ENCODE measurements around the gene CNN3.
A peak's percentile ranks its signal among the peaks of the same experiment; 100 is the strongest.

The CNN3 gene

DNA sequence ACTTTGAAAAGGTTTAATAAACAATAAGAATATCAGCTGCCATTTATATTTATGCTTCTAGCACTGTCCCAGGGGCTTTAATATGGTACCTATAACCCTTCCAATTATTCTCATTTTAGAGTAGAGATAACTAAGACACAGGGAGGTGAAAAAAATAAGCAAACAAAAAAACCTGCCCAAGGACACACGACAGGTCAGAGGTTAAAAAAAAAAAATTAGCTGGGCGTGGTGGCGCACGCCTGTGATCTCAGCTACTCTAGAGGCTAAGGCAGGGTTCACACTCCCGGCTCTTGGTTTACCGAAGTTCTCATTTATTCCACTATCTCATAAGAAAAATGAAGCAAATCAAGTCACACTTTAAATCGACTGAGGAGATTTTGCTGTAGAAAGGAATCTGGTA lies 34.7 kb upstream of the CNN3 start (continued):
- TF ChIP-seq, protein P1, sequence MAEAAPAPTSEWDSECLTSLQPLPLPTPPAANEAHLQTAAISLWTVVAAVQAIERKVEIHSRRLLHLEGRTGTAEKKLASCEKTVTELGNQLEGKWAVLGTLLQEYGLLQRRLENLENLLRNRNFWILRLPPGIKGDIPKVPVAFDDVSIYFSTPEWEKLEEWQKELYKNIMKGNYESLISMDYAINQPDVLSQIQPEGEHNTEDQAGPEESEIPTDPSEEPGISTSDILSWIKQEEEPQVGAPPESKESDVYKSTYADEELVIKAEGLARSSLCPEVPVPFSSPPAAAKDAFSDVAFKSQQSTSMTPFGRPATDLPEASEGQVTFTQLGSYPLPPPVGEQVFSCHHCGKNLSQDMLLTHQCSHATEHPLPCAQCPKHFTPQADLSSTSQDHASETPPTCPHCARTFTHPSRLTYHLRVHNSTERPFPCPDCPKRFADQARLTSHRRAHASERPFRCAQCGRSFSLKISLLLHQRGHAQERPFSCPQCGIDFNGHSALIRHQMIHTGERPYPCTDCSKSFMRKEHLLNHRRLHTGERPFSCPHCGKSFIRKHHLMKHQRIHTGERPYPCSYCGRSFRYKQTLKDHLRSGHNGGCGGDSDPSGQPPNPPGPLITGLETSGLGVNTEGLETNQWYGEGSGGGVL (tag by site-specific recombination; IDR thresholded peaks at IDR 0.05), result no peak
- no peak for TF ChIP-seq ZNF324 (tag by site-specific recombination; IDR thresholded peaks at IDR 0.05)
- TF ChIP-seq BCL11A (tag by site-specific recombination; IDR thresholded peaks at IDR 0.05; ENCODE audit: low read depth), result no peak
- no peak for TF ChIP-seq ZNF184 (tag by site-specific recombination; IDR thresholded peaks at IDR 0.05)
- TF ChIP-seq SETDB1 (IDR thresholded peaks at IDR 0.05; ENCODE audit: insufficient read length, low read length), result no peak

DNA sequence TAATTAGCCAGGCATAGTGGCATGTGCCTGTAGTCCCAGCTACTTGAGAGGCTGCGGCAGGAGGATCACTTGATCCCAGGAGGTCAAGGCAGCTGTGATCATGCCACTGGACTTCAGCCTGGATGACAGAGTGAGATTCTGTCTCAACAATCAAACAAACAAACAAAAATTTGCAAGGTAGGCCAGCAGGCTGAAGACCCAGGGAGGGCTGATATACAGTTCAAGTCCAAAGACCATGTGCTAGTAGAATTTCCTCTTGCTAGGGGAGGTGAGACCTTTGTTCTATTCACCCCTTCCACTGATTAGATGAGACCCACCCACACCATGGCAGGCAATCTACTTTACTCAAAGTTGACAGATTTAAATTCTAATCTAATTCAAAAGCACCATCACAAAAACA lies 31.2 kb upstream of the CNN3 start:
- H3K36me3 ChIP-seq (ENCODE audit: control insufficient read depth in 2 of 2, insufficient read depth in 1 of 2, low read length in 2 of 2), result no peaks in the 10 kb centered on the region; a peak in 1 of 3 replicates
- TF ChIP-seq ZNF121 (tag by site-specific recombination; IDR thresholded peaks at IDR 0.05) (no peak), ZNF473 (tag by site-specific recombination; IDR thresholded peaks at IDR 0.05) (no peak), ZNF549 (tag by site-specific recombination; IDR thresholded peaks at IDR 0.05) (no peak), ZNF10 (tag by site-specific recombination; IDR thresholded peaks at IDR 0.05) (peak; percentile 96), ZNF555 (tag by site-specific recombination; conservative IDR thresholded peaks at IDR 0.05) (no peak), ZNF37A (tag by site-specific recombination; IDR thresholded peaks at IDR 0.05) (no peak)
- TF ChIP-seq, protein P2, sequence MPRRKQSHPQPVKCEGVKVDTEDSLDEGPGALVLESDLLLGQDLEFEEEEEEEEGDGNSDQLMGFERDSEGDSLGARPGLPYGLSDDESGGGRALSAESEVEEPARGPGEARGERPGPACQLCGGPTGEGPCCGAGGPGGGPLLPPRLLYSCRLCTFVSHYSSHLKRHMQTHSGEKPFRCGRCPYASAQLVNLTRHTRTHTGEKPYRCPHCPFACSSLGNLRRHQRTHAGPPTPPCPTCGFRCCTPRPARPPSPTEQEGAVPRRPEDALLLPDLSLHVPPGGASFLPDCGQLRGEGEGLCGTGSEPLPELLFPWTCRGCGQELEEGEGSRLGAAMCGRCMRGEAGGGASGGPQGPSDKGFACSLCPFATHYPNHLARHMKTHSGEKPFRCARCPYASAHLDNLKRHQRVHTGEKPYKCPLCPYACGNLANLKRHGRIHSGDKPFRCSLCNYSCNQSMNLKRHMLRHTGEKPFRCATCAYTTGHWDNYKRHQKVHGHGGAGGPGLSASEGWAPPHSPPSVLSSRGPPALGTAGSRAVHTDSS (tag by site-specific recombination; IDR thresholded peaks at IDR 0.05), result no peak
- H3K4me1 ChIP-seq (ENCODE audit: control insufficient read depth, insufficient read depth, low read length), result no peaks in the 10 kb centered on the region; the same call in 1 of the 2 replicates
- H3K27ac ChIP-seq (ENCODE audit: extremely low read depth, low read depth, low read length), result no peak overlapping the region
- H3K4me3 ChIP-seq (ENCODE audit: low read depth, low read length), result no peak overlapping the region
- ChIA-PET POLR2A (no interaction called here), CTCF (interaction anchor here (0.6 kb wide), 1 partner anchor 58 kb away, joined by 4 read pairs; no protein-coding TSS in a partner anchor)
- no peaks in the 10 kb centered on the region for H3K9me3 ChIP-seq (ENCODE audit: control insufficient read depth, insufficient read depth, low read depth, low read length)

DNA sequence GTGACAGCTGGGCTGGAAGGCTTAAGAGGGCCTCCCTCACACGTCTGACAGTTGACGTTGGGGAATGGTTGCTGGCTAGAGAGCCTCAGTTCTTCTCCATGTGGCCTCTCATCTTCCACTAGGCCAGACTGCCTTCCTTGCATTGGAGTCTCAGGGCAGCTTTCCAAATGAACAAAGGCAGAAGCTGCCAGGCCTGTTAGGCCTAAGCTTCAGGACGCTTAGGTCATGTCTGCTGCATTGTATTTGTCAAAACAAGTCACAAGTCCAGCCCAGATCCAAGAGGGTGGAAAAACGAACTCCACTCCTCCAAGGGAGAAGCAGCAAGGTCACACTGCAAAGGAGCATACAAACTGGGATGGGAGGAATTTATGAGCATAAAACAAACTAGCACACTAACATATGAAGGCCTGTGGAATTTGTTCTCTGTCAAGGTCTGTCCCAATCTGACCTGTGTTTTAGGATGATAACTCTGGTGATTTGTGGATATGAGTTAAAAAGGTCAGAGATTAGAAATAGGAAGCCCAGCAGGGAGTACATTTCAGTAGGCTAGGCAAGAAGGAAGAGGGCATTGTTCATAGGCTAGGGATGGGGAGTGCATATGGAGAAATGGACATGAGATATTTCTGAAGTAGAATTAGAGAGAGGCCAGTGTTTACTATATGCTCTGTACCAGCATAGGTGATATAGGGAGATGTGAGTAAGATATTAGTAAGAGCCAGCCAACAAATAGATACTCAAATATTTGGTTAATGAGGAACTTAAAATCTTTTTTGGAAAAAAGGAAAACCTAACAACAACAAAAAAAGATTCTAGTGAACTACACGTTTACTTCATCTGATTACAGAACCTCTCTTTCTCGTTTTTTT lies 29.1 kb upstream of the CNN3 start:
- TF ChIP-seq, protein P3, sequence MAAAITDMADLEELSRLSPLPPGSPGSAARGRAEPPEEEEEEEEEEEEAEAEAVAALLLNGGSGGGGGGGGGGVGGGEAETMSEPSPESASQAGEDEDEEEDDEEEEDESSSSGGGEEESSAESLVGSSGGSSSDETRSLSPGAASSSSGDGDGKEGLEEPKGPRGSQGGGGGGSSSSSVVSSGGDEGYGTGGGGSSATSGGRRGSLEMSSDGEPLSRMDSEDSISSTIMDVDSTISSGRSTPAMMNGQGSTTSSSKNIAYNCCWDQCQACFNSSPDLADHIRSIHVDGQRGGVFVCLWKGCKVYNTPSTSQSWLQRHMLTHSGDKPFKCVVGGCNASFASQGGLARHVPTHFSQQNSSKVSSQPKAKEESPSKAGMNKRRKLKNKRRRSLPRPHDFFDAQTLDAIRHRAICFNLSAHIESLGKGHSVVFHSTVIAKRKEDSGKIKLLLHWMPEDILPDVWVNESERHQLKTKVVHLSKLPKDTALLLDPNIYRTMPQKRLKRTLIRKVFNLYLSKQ (tag by site-specific recombination; IDR thresholded peaks at IDR 0.05; ENCODE audit: borderline replicate concordance), result no peak
- TF ChIP-seq ZBTB20 (tag by site-specific recombination; IDR thresholded peaks at IDR 0.05), result no peak
- no peaks in the 10 kb centered on the region for H3K4me1 ChIP-seq (ENCODE audit: control insufficient read depth, insufficient read depth, low read length)
- no peaks in the 10 kb centered on the region; a peak in 1 of 3 replicates for H3K36me3 ChIP-seq (ENCODE audit: control insufficient read depth in 2 of 2, insufficient read depth in 1 of 2, low read length in 2 of 2)
- POLR2A ChIA-PET, result no interaction called here
- H3K4me3 ChIP-seq (ENCODE audit: low read depth, low read length), result no peak overlapping the region
- CTCF ChIA-PET, result interaction anchor here (0.6 to 0.7 kb wide), 2 partner anchors 79 to 493 kb away, joined by 3 to 5 read pairs; no protein-coding TSS in a partner anchor
- no peaks in the 10 kb centered on the region for H3K9me3 ChIP-seq (ENCODE audit: control insufficient read depth, insufficient read depth, low read depth, low read length)
- H3K27ac ChIP-seq (ENCODE audit: extremely low read depth, low read depth, low read length), result no peak overlapping the region

Measured in HEK293 (cell line).